Measurements from ENCODE around the gene LRMDA. TPM values are rescaled to one million over a fixed set of nuclear protein-coding genes. Genes with fewer than 3 reads are reported as not detected.

The LRMDA gene
- polyA plus RNA-seq, 2 of the 4 experiments (the other 2 are of a cell fraction): 4.6 to 5.2 TPM

- FAIRE-seq (no peak), DNase-seq (ENCODE audit: low read depth in 1 of 2, low spot score in 1 of 2) (no peak), ATAC-seq (no peak)
- Histone ChIP-seq H3K9me3 (no peaks in the 10 kb centered on the region), H3K27ac (no peak overlapping the region), H3K4me3 (no peak overlapping the region), H3K4me2 (no peak overlapping the region), H3K4me1 (peaks cover 13% of the 10 kb centered on the region)
- TF ChIP-seq EHF (CRISPR knock-in tag; IDR thresholded peaks at IDR 0.05) (no peak), ESRRA (IDR thresholded peaks at IDR 0.05; ENCODE audit: borderline replicate concordance, low read length) (no peak), HOXB13 (CRISPR knock-in tag; IDR thresholded peaks at IDR 0.05; ENCODE audit: low read depth) (no peak), EHMT2 (IDR thresholded peaks at IDR 0.05; ENCODE audit: low read depth) (no peak), E2F6 (IDR thresholded peaks at IDR 0.05; ENCODE audit: borderline replicate concordance, low read depth) (no peak), POLR2A (IDR thresholded peaks at IDR 0.05; ENCODE audit: low read length) (no peak), HEYL (CRISPR knock-in tag; IDR thresholded peaks at IDR 0.05) (no peak), GATA3 (IDR thresholded peaks at IDR 0.05; ENCODE audit: borderline replicate concordance) (no peak), KDM5A (IDR thresholded peaks at IDR 0.05) (no peak), ZC3H11A (IDR thresholded peaks at IDR 0.05) (no peak)
- POLR2A ChIA-PET: no interaction called here
- WGBS (ENCODE audit: missing lambda C conversion rate): 62% methylated on average over 4 of the region's 4 CpGs
- CTCF ChIA-PET: no interaction called here
Measured at GRCh38 chr10:76356557-76356956, 925.1 kb downstream of the LRMDA start.

- POLR2A ChIA-PET: no interaction called here
- Histone ChIP-seq H3K27ac (no peak overlapping the region), H3K4me2 (no peak overlapping the region), H3K4me1 (no peaks in the 10 kb centered on the region; the same call in 2 of the 3 replicates), H3K9me3 (no peaks in the 10 kb centered on the region), H3K4me3 (no peak overlapping the region)
- DNase-seq (ENCODE audit: low read depth in 1 of 2, low spot score in 1 of 2) (no peak), ATAC-seq (no peak), FAIRE-seq (no peak)
- CTCF ChIA-PET: interaction anchor here (0.7 kb wide), 1 partner anchor 8 kb away, joined by 3 read pairs; no protein-coding TSS in a partner anchor
- TF ChIP-seq HEYL (CRISPR knock-in tag; IDR thresholded peaks at IDR 0.05) (no peak), HES2 (IDR thresholded peaks at IDR 0.05) (no peak), NR3C1 (IDR thresholded peaks at IDR 0.05) (no peak), FOXS1 (CRISPR knock-in tag; IDR thresholded peaks at IDR 0.05) (no peak), BCL3 (IDR thresholded peaks at IDR 0.05) (no peak), ZNF302 (CRISPR knock-in tag; IDR thresholded peaks at IDR 0.05) (no peak), RNF2 (IDR thresholded peaks at IDR 0.05; ENCODE audit: borderline replicate concordance, low read depth) (no peak), GATA3 (IDR thresholded peaks at IDR 0.05; ENCODE audit: borderline replicate concordance) (no peak), EHF (CRISPR knock-in tag; IDR thresholded peaks at IDR 0.05) (no peak), NPAS2 (CRISPR knock-in tag; IDR thresholded peaks at IDR 0.05; ENCODE audit: borderline replicate concordance) (no peak)
- 72% methylated on average over 8 of the region's 8 CpGs for WGBS (ENCODE audit: missing lambda C conversion rate)
Measured at GRCh38 chr10:76357726-76358415, 926.4 kb downstream of the LRMDA start.

- 77% methylated on average over 5 of the region's 5 CpGs for WGBS (ENCODE audit: missing lambda C conversion rate)
- DNase-seq (ENCODE audit: low read depth in 1 of 2, low spot score in 1 of 2) (no peak), ATAC-seq (no peak), FAIRE-seq (no peak)
- TF ChIP-seq NPAS2 (CRISPR knock-in tag; IDR thresholded peaks at IDR 0.05; ENCODE audit: borderline replicate concordance) (no peak), SMC3 (IDR thresholded peaks at IDR 0.05) (no peak), FOSB (CRISPR knock-in tag; IDR thresholded peaks at IDR 0.05) (no peak), PHF8 (IDR thresholded peaks at IDR 0.05; ENCODE audit: borderline replicate concordance, low read depth) (no peak)
- POLR2A ChIA-PET: no interaction called here
- CTCF ChIA-PET: no interaction called here
- Histone ChIP-seq H3K4me1 (no peaks in the 10 kb centered on the region), H3K9me3 (no peaks in the 10 kb centered on the region), H3K27ac (no peak overlapping the region), H3K4me2 (no peak overlapping the region), H3K4me3 (no peak overlapping the region)
Measured at GRCh38 chr10:76358743-76359395, 927.4 kb downstream of the LRMDA start.

Measured in A549 (cell line).